PC-9 (cell line): ENCODE data around the gene ANKRD44.

Experiments
- CTCF ChIP-seq: fragments of 200-600 bp; sonication (generic); conservative IDR thresholded peaks from 2 replicates; pipeline ENCODE4 v1.6.1; 2017; ENCODE audit warnings: mixed run types, antibody characterized with exemption, mild to moderate bottlenecking, moderate library complexity
- EZH2 ChIP-seq: fragments of 200-600 bp; sonication (generic); IDR thresholded peaks from 2 replicates; pipeline ENCODE4 v1.8.0; 2017; ENCODE audit warnings: antibody characterized with exemption, low read depth

DNA sequence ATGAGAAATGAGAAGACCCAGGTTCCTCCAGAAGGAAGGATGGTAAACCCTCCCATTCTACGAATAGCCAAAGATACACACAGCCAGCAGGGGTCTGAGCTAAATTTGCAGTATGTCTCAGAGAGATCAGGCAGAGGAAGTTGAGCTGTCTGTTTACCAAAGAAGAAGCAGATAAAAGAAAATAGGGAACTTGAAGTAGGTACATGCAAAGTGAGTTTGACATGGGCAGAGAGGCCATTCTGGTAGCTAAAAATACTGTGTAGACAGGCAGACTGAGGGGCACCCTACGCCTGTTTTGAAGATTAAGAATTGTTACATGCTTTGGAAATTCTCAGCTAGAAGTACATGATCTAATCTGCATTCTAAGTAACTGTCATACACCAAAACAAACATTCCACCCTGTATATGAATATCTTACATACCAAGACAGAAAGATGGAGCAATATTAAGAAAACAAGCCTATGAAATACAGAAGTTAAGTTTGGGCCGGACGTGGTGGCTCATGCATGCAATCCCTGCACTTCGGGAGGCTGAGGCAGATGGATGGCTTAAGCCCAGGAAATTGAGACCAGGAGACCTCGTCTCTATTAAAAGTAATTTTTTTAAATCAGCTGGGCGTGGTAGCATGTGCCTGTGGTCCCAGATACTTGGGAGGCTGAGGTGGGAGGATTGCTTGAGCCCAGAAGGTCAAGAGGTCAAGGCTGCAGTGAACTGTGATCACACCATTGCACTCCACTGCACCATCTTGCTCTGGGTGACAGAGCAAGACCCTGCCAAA, 157.9 kb downstream of the ANKRD44 start:
- TF ChIP-seq CTCF (no peak), EZH2 (no peak)
